HG03575 (cell line): ENCODE measurements around the gene ZNF777.

Source experiments
- ATAC-seq: cut with Tn5 transposase; IDR thresholded peaks from one replicate; pipeline ENCODE4 v1.9.1; 2021; ENCODE audit not compliant: unreplicated experiment, insufficient number of reproducible peaks, low FRiP score; ENCODE audit errors: extremely low read depth

Gene ZNF777

GRCh38 chr7:149478754-149479153, 17.9 kb upstream of the ZNF777 start:
- no peak for ATAC-seq

GRCh38 chr7:149477494-149478443, 16.9 kb upstream of the ZNF777 start:
- ATAC-seq = no peak

GRCh38 chr7:149476791-149477190, 15.9 kb upstream of the ZNF777 start:
- ATAC-seq = no peak

DNA sequence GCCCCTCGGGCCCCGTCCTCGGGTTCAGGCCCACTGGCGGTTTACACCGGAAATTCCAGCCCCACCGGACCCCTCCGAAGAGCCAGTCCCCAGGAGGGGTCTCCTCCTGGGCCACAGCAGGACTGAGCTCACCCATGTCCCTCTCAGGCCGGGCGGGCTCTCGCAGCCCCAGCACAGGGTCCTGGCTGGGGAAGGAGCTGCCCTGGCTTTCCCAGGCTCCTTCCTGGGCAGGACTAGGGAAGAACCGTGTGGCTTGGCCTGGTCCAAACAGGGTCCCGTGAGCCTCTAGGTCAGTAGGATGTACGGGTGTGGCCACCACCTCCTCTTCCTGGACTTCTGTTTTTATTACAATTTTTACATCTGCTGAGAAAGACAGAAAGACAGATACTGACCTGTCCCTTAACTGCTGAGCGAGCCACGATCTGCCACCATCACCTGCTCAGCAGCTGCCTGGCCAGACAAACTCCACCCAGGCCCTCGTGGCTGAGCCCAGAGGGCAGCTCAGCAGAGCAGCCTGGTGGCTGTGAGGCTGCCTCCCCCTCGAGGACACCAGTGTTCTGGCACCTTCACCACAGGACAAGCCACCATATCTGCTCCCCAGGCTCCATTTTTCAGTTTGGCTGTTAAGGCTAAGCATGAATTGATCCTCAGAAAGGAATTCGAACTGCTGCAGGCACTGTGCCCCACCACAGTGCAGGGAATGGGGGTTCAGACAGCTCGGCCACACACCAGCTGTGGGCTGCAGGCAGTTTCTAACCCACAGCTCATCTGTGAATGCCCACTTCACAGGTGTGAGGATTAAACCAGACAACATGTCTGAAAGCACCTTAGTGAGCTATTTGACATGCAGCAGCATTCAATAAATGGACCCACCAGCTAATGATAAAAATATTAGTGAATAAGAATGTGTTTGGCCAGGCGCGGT, 14.5 kb upstream of the ZNF777 start:
- ATAC-seq = no peak

DNA sequence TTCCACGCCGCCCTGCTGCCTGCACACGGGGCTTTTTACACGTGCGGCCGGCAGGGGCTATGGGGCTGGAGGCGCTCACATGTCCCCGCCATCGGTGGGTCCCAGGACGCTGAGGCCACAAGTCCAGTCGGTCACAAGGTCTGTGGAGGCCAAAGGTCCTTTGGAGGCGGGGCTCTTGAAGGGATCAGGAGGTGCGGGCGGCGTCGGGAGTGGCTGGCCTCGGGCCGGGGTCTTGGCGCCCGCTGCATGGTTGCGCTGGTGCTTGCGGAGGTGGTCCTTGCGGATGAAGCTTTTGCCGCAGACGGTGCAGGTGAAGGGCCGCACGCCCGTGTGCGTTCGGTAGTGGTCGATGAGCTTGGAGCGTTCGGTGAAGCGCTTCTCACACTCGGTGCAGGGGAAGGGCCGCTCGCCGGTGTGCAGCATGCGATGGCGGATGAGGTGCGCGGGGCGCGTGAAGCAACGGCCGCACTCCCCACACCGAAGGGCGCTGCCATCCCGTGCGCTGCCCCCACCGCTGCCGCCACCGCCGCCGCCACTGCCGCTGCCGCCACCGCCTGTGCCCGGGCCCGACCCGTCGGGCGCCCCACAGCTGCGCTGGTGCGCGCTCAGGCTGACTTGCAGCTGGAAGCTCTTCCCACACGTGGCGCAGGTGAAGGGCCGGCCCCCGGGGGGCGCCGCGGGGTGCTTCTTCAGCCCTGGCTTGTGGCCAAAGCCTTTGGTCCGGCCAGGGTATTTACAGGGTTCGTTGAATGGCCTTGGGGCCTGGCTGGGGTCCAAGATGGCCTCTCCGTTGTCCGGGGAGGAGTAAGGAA, 13.7 kb upstream of the ZNF777 start:
- ATAC-seq = no peak

GRCh38 chr7:149473251-149473650, 12.4 kb upstream of the ZNF777 start:
- ATAC-seq = no peak

DNA sequence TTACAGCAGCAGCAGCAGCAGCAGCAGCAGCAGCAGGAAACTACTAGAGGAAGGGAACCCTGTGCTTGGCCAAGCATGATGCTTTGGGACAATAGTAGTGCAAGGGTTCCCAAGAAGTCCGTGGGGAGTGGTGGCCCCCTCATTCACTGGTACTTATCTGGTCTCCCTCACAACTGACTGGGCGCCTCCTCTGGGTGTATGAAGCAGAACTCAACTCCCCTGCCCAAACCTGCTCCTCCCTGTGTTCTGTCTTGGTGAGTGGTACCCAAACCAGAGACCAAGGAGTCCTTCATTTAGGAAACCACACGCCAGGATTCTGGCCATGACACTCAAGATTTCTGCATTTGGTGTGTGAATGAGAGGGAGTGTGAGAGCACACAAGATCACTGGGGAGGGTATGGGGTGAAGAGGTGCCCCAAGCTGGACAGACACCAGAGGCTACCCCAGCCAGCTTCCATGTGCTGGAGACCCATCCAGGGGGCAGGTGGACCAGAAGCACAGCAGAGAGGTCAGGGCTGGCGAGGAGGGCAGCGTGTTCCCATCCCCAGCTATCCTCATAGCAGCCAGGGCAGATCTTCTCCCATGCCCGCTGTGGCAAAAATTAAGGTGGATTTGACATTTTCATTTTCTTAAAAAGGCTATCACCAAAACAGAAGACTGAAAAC, 10.6 kb upstream of the ZNF777 start:
- ATAC-seq = no peak

GRCh38 chr7:149469806-149470205, 8.9 kb upstream of the ZNF777 start:
- no peak for ATAC-seq

- no peak for ATAC-seq
Measured at GRCh38 chr7:149468208-149468607, 7.3 kb upstream of the ZNF777 start.

DNA sequence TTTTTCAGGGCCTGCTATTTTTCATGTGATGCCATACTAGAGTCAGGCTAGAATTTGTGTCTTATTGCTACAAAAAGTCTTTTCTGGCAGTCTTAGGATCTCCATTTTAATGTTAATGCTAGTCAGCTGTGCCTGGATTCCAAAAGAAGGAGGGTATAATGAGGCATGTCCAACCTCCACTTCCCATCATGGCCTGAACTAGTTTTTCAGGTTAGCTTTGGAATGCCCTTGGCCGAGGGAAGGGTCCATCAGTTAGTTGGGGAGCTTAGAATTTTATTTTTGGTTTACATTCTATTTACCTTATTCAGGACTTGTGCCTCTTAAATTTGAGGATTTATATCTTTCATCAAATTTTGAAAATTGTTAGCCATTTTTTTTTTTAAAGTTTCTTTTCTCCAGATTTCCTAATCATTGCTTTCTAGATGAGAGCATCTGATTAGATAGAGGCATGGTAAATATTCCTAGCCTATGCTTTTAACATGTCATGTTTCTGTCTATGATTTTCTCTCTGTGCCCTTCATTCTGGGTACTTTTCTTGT, 6.5 kb upstream of the ZNF777 start:
- ATAC-seq = no peak

GRCh38 chr7:149466364-149466763, 5.5 kb upstream of the ZNF777 start:
- no peak for ATAC-seq

GRCh38 chr7:149463500-149464161, 2.8 kb upstream of the ZNF777 start:
- ATAC-seq = no peak

DNA sequence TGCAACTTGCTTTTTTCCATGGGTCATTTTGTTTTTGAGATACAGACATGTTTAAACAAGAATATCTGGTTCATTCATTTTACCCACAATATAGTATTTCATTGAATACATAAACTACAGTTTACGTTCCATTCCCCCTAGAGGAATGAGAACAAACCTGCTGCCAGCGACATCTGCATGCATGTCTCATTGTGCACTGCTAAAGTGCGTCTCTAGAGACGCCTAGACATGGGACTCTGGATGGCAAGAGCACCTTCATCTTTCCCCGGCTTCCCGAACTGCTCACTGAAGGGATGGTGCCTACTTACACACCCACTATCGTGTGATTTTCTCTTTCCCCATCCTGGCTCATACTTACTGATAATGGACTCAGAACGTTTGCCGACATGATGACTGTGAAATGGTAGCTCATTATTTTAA, 1.2 kb upstream of the ZNF777 start:
- ATAC-seq = no peak

GRCh38 chr7:149459540-149460452, 1.1 kb downstream of the ZNF777 start:
- no peak for ATAC-seq

DNA sequence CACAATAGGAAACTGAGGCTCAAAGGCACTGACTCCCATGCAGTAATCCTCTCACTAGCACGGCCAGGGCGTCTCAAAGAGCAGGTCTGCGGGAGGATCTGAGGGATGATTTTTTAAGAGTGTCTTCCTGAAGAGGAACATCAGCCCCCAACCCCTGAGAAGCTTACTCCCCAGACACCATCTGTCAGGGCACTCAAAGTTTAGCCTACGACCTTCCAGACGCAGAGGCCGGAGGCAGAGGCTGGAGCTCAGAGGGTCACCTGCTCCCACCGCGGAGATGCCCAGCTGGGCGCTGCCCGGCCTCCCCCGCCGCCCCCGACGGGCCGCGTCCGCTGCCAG, 1.7 kb downstream of the ZNF777 start:
- ATAC-seq = no peak

DNA sequence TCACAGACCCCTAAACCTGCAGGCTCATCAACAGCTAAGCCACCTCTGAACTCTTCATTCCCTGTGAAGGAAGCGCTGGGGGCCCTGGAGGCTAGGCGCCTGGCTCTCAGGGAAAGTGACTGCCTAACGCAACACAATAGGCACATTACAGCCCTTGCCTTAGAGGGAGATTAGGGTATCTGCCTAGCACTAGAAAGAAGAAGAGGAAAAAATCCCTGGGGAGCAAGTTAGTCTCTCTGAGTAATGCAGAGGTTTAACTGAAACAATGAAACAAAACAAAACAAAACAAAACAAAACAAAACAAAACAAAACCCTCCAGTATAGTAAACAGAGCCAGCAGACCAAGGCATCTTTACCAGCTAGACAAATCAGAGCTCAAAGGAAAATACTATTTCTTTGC, 2.6 kb downstream of the ZNF777 start:
- no peak for ATAC-seq

GRCh38 chr7:149457766-149458165, 3.1 kb downstream of the ZNF777 start:
- ATAC-seq = no peak
